Colonic mucosa (tissue), 4 donors: ENCODE measurements around the gene SYTL3. TPM values are rescaled to one million over a fixed set of nuclear protein-coding genes. Genes with fewer than 3 reads are reported as not detected.

Experiments
- DNase-seq: peaks from one replicate; pipeline ENCODE4 v3.0.0-alpha.2; 2020
- H3K27ac ChIP-seq: fragments of 200-600 bp; one replicate; pipeline ENCODE4 v1.8.0; 2021
- H3K27me3 ChIP-seq: fragments of 200-600 bp; one replicate; pipeline ENCODE4 v1.8.0; 2021
- H3K36me3 ChIP-seq: fragments of 200-600 bp; one replicate; pipeline ENCODE4 v1.8.0; 2021
- H3K4me1 ChIP-seq: fragments of 200-600 bp; one replicate; pipeline ENCODE4 v1.8.0; 2021; ENCODE audit warnings: mild to moderate bottlenecking
- H3K4me3 ChIP-seq: fragments of 200-600 bp; one replicate; pipeline ENCODE4 v1.8.0; 2021
- H3K9ac ChIP-seq, 2 donors: one replicate each; pipeline ENCODE4 v1.7.0; 2013; ENCODE audit warnings: control low read depth in 2 of 2, low read depth in 2 of 2, low read length in 2 of 2
- H3K9me3 ChIP-seq: fragments of 200-600 bp; one replicate; pipeline ENCODE4 v1.8.0; 2021
- CTCF ChIP-seq: fragments of 200-600 bp; IDR thresholded peaks from one replicate; pipeline ENCODE4 v1.8.0; 2022; ENCODE audit warnings: antibody characterized with exemption, mild to moderate bottlenecking
- intact Hi-C: fragments of 100-400 bp; cut with DNase I; formaldehyde crosslinking; loops from one replicate; pipeline ENCODE4 v1.14.1; 2022
- total RNA-seq, 2 donors: library from RNA; stranded (reverse); fragmentation: NEBNext Ultra II Directional in 1 of 2; extraction: Animal tissue kit (Norgen Biotek cat#: 25700) in 1 of 2; gene quantifications; one replicate each; pipeline ENCODE4 v1.2.1, GENCODE V29; 2021
- donor health status: healthy.
- donor health status: DM: no; HTN: no; CAD: no.
- donor health status: DM: no; HTN: no; CAD: no.

SYTL3 gene
- total RNA-seq, 2 donors from 2014 or later = 1.1 to 3.1 TPM

- H3K27ac ChIP-seq = no peak overlapping the region
- peak; percentile 50 for DNase-seq
- H3K9ac ChIP-seq = peak overlapping the region; percentile 5 to 19
- H3K4me3 ChIP-seq = no peak overlapping the region
- H3K9me3 ChIP-seq = no peaks in the 10 kb centered on the region
- H3K27me3 ChIP-seq = no peaks in the 10 kb centered on the region
- TF ChIP-seq CTCF = no peak
- H3K4me1 ChIP-seq = peaks cover 8% of the 10 kb centered on the region
- no peaks in the 10 kb centered on the region for H3K36me3 ChIP-seq
- intact Hi-C loops = loop anchor here (10.0 kb wide), 1 partner anchor 107 kb away; the partner anchor contains the start of gene EZR
Observed at GRCh38 chr6:158707821-158708195, 58.0 kb downstream of the SYTL3 start.

- peaks cover 8% of the 10 kb centered on the region for H3K4me1 ChIP-seq
- intact Hi-C loops = loop anchor here (10.0 kb wide), 1 partner anchor 107 kb away; the partner anchor contains the start of gene EZR
Observed at GRCh38 chr6:158708239-158708638, 58.4 kb downstream of the SYTL3 start.

GRCh38 chr6:158709809-158710208, 60.0 kb downstream of the SYTL3 start:
- Histone ChIP-seq H3K36me3 (no peaks in the 10 kb centered on the region), H3K9me3 (no peaks in the 10 kb centered on the region), H3K27me3 (no peaks in the 10 kb centered on the region), H3K27ac (no peak overlapping the region), H3K9ac (no peak overlapping the region), H3K4me1 (peaks cover 8% of the 10 kb centered on the region), H3K4me3 (no peak overlapping the region)
- DNase-seq = no peak
- intact Hi-C loops = loop anchor here (10.0 kb wide), 1 partner anchor 105 kb away; the partner anchor contains the start of gene EZR
- no peak for TF ChIP-seq CTCF

More at GRCh38 chr6:158708239-158708638, 58.4 kb downstream of the SYTL3 start:
- Histone ChIP-seq H3K27me3 (no peaks in the 10 kb centered on the region), H3K27ac (no peak overlapping the region), H3K9me3 (no peaks in the 10 kb centered on the region), H3K36me3 (no peaks in the 10 kb centered on the region), H3K4me3 (no peak overlapping the region), H3K9ac (no peak overlapping the region)
- no peak for DNase-seq
- no peak for TF ChIP-seq CTCF

GRCh38 chr6:158711264-158711663, 61.4 kb downstream of the SYTL3 start:
- no peaks in the 10 kb centered on the region for H3K9me3 ChIP-seq
- no peak for TF ChIP-seq CTCF
- DNase-seq = no peak
- no peaks in the 10 kb centered on the region for H3K36me3 ChIP-seq
- no peak overlapping the region for H3K4me3 ChIP-seq
- H3K4me1 ChIP-seq = peaks cover 8% of the 10 kb centered on the region
- H3K27ac ChIP-seq = no peak overlapping the region
- no peaks in the 10 kb centered on the region for H3K27me3 ChIP-seq
- intact Hi-C loops = no loop called here
- H3K9ac ChIP-seq = no peak overlapping the region

GRCh38 chr6:158713469-158713868, 63.6 kb downstream of the SYTL3 start:
- intact Hi-C loops = no loop called here
- Histone ChIP-seq H3K27ac (no peak overlapping the region), H3K4me1 (no peaks in the 10 kb centered on the region), H3K27me3 (no peaks in the 10 kb centered on the region), H3K36me3 (no peaks in the 10 kb centered on the region), H3K4me3 (no peak overlapping the region), H3K9me3 (no peaks in the 10 kb centered on the region), H3K9ac (no peak overlapping the region)
- DNase-seq = no peak
- TF ChIP-seq CTCF = no peak
